Natural killer cell (primary cell): ENCODE results near the gene MEF2A. TPM values are rescaled to one million over a fixed set of nuclear protein-coding genes. Genes with fewer than 3 reads are reported as not detected.
"Not testable (repeated sequence)": the region's sequence is repeated elsewhere in the genome, so short reads cannot be mapped to it uniquely, and the experiment has no call there.

Source experiments
- ATAC-seq, 3 donors: fragments of 150-1000 bp in 2 of 3; fragments of 200-7000 bp in 1 of 3; cut with Tn5 transposase; 1 replicate in 1 of 3; 2 replicates in 2 of 3; pipeline ENCODE4 v1.10.0; 2021; ENCODE audit warnings: mild to moderate bottlenecking in 2 of 3, moderate library complexity in 2 of 3
- DNase-seq, 2 donors: peaks; one replicate each; pipeline versions ENCODE4 v3.0.0 to v3.0.0-alpha.2; 2013 to 2021; ENCODE audit warnings: mixed read lengths in 1 of 2
- H3K27ac ChIP-seq: one replicate; pipeline ENCODE4 v1.5.1; 2013; ENCODE audit warnings: mild to moderate bottlenecking, low read length
- H3K27me3 ChIP-seq: one replicate; pipeline ENCODE4 v1.6.1; 2013; ENCODE audit warnings: low read length; ENCODE audit not compliant: control insufficient read depth, insufficient read depth
- H3K36me3 ChIP-seq: one replicate; pipeline ENCODE4 v1.6.1; 2013; ENCODE audit warnings: low read length; ENCODE audit not compliant: control insufficient read depth, insufficient read depth
- H3K4me1 ChIP-seq: one replicate; pipeline ENCODE4 v1.6.1; 2013; ENCODE audit warnings: low read length; ENCODE audit not compliant: control insufficient read depth, insufficient read depth
- H3K4me3 ChIP-seq: one replicate; pipeline ENCODE4 v1.5.1; 2013; ENCODE audit warnings: low read length
- H3K9me3 ChIP-seq: one replicate; pipeline ENCODE4 v1.6.1; 2013; ENCODE audit warnings: low read length; ENCODE audit not compliant: control insufficient read depth, insufficient read depth
- H3K27ac Mint-ChIP-seq, 2 donors: one replicate each; pipeline ENCODE4 v1.8.0; 2022; ENCODE audit warnings: mild to moderate bottlenecking in 2 of 2, mixed read lengths in 2 of 2, moderate library complexity in 1 of 2
- H3K27me3 Mint-ChIP-seq, 2 donors: one replicate each; pipeline ENCODE4 v1.8.0; 2022; ENCODE audit warnings: low read depth in 2 of 2, mixed read lengths in 2 of 2
- H3K36me3 Mint-ChIP-seq: one replicate; pipeline ENCODE4 v1.8.0; 2022; ENCODE audit warnings: mixed read lengths
- H3K4me1 Mint-ChIP-seq, 2 donors: one replicate each; pipeline ENCODE4 v1.8.0; 2022; ENCODE audit warnings: mixed read lengths in 2 of 2
- H3K4me3 Mint-ChIP-seq: one replicate; pipeline ENCODE4 v1.8.0; 2022; ENCODE audit warnings: mild to moderate bottlenecking, moderate library complexity, mixed read lengths
- H3K9me3 Mint-ChIP-seq, 2 donors: one replicate each; pipeline ENCODE4 v1.8.0; 2022; ENCODE audit warnings: mixed read lengths in 2 of 2
- CTCF ChIP-seq: fragments of 200-600 bp; IDR thresholded peaks from one replicate; pipeline ENCODE4 v1.8.0; 2022; ENCODE audit warnings: antibody characterized with exemption
- WGBS: methylation state at CpG from one replicate; pipeline ENCODE4 v1.1.7; 2013; ENCODE audit warnings: missing lambda C conversion rate; ENCODE audit not compliant: insufficient coverage; 5-methylcytosine and 5-hydroxymethylcytosine counted together
- intact Hi-C: fragments of 100-400 bp; cut with micrococcal nuclease; formaldehyde crosslinking; loops from one replicate; pipeline ENCODE4 v1.14.2; 2022
- total RNA-seq, 4 donors: library from RNA; stranded (reverse); fragments of 120-200 nt in 1 of 4; gene quantifications; one replicate each; pipeline versions ENCODE4 v1.2.3 to v1.2.4, GENCODE V29; 2013 to 2022

The MEF2A gene
- total RNA-seq, 3 donors from 2014 or later (not counting 1 experiment from before 2014, with no cell fraction given): 31.1 to 33.9 (median 33.6) TPM

- Histone ChIP-seq H3K36me3 (no peaks in the 10 kb centered on the region), H3K27ac (no peak overlapping the region), H3K27me3 (no peaks in the 10 kb centered on the region), H3K4me3 (no peak overlapping the region), H3K9me3 (no peaks in the 10 kb centered on the region), H3K4me1 (no peaks in the 10 kb centered on the region)
- TF ChIP-seq CTCF: no peak
- Mint-ChIP-seq H3K36me3 (no peaks in the 10 kb centered on the region), H3K9me3 (no peaks in the 10 kb centered on the region), H3K27me3 (no peaks in the 10 kb centered on the region), H3K4me3 (no peak overlapping the region), H3K27ac (no peak overlapping the region), H3K4me1 (peaks cover 13 to 18% of the 10 kb centered on the region in 2 donors)
- no peak for DNase-seq
- intact Hi-C loops: no loop called here
- ATAC-seq: no peak
- WGBS: 73% methylated on average over 2 of the region's 2 CpGs
Measured at GRCh38 chr15:99657996-99658395, 92.2 kb downstream of the MEF2A start.

GRCh38 chr15:99662903-99663302, 97.1 kb downstream of the MEF2A start:
- Histone ChIP-seq H3K36me3 (no peaks in the 10 kb centered on the region), H3K27me3 (no peaks in the 10 kb centered on the region), H3K4me3 (no peak overlapping the region), H3K4me1 (no peaks in the 10 kb centered on the region), H3K27ac (no peak overlapping the region), H3K9me3 (no peaks in the 10 kb centered on the region)
- no peaks in the 10 kb centered on the region for H3K27me3 Mint-ChIP-seq
- TF ChIP-seq CTCF: no peak
- no peak for ATAC-seq
- H3K27ac Mint-ChIP-seq: no peak overlapping the region
- no peaks in the 10 kb centered on the region for H3K9me3 Mint-ChIP-seq
- H3K4me3 Mint-ChIP-seq: no peak overlapping the region
- intact Hi-C loops: no loop called here
- no peaks in the 10 kb centered on the region for H3K36me3 Mint-ChIP-seq
- DNase-seq: no peak
- 100% methylated on average over 2 of the region's 2 CpGs for WGBS
- peaks cover 6 to 9% of the 10 kb centered on the region in 2 donors for H3K4me1 Mint-ChIP-seq

- H3K4me3 ChIP-seq, H3K4me1 Mint-ChIP-seq, intact Hi-C loops, H3K27ac Mint-ChIP-seq, H3K4me3 Mint-ChIP-seq, H3K9me3 ChIP-seq, DNase-seq, H3K27me3 ChIP-seq, H3K4me1 ChIP-seq, H3K9me3 Mint-ChIP-seq, H3K27ac ChIP-seq, H3K27me3 Mint-ChIP-seq, ATAC-seq, H3K36me3 ChIP-seq, H3K36me3 Mint-ChIP-seq: not testable (repeated sequence)
- WGBS: 97% methylated on average over 6 of the region's 6 CpGs
Measured at GRCh38 chr15:99666073-99666472, 100.3 kb downstream of the MEF2A start.

GRCh38 chr15:99668533-99669182, 102.9 kb downstream of the MEF2A start:
- Histone ChIP-seq H3K9me3 (no peaks in the 10 kb centered on the region), H3K4me3 (no peak overlapping the region), H3K27ac (no peak overlapping the region), H3K27me3 (no peaks in the 10 kb centered on the region), H3K4me1 (no peaks in the 10 kb centered on the region), H3K36me3 (peaks cover 5% of the 10 kb centered on the region)
- Mint-ChIP-seq H3K27me3 (no peaks in the 10 kb centered on the region), H3K4me3 (no peak overlapping the region), H3K4me1 (peaks cover 0 to 5% of the 10 kb centered on the region in 2 donors), H3K27ac (no peak overlapping the region), H3K36me3 (no peaks in the 10 kb centered on the region), H3K9me3 (no peaks in the 10 kb centered on the region)
- no peak for TF ChIP-seq CTCF
- WGBS: 65% methylated on average over 2 of the region's 2 CpGs
- DNase-seq: no peak
- no peak for ATAC-seq
- intact Hi-C loops: no loop called here
